SK-N-SH (cell line): ENCODE results near the gene ETF1.

Experiments used
- FOXM1 ChIP-seq: IDR thresholded peaks from 2 replicates; pipeline ENCODE4 v1.4.0; 2012; ENCODE audit warnings: low read depth, mild to moderate bottlenecking
- JUND ChIP-seq: IDR thresholded peaks from 2 replicates; pipeline ENCODE4 v1.4.0; 2012
- MEF2A ChIP-seq: IDR thresholded peaks from 2 replicates; pipeline ENCODE4 v1.4.0; 2012; ENCODE audit warnings: low read depth, borderline replicate concordance
- MXI1 ChIP-seq: IDR thresholded peaks from 2 replicates; pipeline ENCODE4 v1.6.1; 2012; ENCODE audit warnings: mild to moderate bottlenecking, low read depth, low read length, improper control_type of control experiment
- POLR2AphosphoS5 ChIP-seq: IDR thresholded peaks from 2 replicates; pipeline ENCODE4 v1.6.1; 2012; ENCODE audit warnings: low read depth, low read length
- SMC3 ChIP-seq: IDR thresholded peaks from 2 replicates; pipeline ENCODE4 v1.6.1; 2012; ENCODE audit warnings: low read depth, low read length, improper control_type of control experiment
- YY1 ChIP-seq: IDR thresholded peaks from 2 replicates; pipeline ENCODE4 v1.4.0; 2012; ENCODE audit warnings: low read depth, mild to moderate bottlenecking
- TF ChIP-seq, protein P1 (sequence below): fragments of 200-600 bp; sonication (generic); IDR thresholded peaks from 2 replicates; pipeline ENCODE4 v1.6.1; 2017; ENCODE audit warnings: antibody characterized with exemption, mild to moderate bottlenecking, moderate library complexity

DNA sequence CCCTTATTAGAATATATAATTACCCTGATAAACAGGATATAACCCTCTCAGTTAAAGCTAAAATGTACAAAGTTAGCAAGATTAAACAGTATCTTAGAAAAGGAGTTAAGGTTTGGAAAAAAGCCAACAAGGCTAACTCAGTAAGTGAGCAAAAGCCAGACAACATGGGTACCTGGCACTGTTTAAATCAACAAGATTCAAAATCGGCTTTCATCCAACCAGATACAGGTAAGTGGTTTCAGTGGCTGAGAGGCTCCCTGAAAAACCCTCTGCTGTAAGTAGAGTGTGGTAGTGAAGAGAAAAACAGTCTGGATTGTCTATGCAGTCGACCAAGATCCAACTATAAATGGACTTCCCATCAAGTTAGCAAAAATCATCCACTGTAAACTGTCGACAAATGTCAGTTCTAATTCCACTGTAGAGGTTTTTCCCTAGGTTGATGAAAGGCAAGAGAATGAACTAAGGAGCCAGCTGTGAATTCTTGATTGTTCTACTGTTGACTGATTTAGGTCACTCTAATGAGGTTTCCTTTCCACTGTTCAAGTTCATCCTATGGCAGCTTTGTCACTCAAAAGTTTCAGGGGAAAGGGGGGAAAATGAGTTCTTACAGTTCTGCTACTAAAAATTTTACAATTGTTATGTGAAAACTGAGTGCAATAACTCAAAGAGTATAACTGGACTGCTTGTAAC lies 27.3 kb downstream of the ETF1 start:
- TF ChIP-seq, protein P1, sequence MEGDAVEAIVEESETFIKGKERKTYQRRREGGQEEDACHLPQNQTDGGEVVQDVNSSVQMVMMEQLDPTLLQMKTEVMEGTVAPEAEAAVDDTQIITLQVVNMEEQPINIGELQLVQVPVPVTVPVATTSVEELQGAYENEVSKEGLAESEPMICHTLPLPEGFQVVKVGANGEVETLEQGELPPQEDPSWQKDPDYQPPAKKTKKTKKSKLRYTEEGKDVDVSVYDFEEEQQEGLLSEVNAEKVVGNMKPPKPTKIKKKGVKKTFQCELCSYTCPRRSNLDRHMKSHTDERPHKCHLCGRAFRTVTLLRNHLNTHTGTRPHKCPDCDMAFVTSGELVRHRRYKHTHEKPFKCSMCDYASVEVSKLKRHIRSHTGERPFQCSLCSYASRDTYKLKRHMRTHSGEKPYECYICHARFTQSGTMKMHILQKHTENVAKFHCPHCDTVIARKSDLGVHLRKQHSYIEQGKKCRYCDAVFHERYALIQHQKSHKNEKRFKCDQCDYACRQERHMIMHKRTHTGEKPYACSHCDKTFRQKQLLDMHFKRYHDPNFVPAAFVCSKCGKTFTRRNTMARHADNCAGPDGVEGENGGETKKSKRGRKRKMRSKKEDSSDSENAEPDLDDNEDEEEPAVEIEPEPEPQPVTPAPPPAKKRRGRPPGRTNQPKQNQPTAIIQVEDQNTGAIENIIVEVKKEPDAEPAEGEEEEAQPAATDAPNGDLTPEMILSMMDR: no peak
- TF ChIP-seq JUND (no peak), MXI1 (no peak), FOXM1 (no peak), YY1 (no peak), SMC3 (no peak), MEF2A (no peak), POLR2AphosphoS5 (no peak)
